HEK293 (cell line): ENCODE results near the gene ZNF783.

ENCODE experiments used
- BCL11B ChIP-seq: fragments of 450-650 bp; formaldehyde crosslinking; IDR thresholded peaks from 2 replicates; pipeline ENCODE4 v1.5.1; 2016; ENCODE audit warnings: low read depth, missing biosample characterization, missing genetic modification characterization
- OVOL3 ChIP-seq: fragments of 450-650 bp; formaldehyde crosslinking; IDR thresholded peaks from 2 replicates; pipeline ENCODE4 v1.5.1; 2016; ENCODE audit warnings: missing biosample characterization, missing genetic modification characterization
- REPIN1 ChIP-seq: fragments of 450-650 bp; formaldehyde crosslinking; IDR thresholded peaks from 2 replicates; pipeline ENCODE4 v1.5.1; 2017; ENCODE audit warnings: missing biosample characterization, missing genetic modification characterization, low read depth
- SALL2 ChIP-seq: fragments of 450-650 bp; formaldehyde crosslinking; IDR thresholded peaks from 2 replicates; pipeline ENCODE4 v1.5.0; 2017; ENCODE audit warnings: missing biosample characterization, mild to moderate bottlenecking, missing genetic modification characterization, borderline replicate concordance
- SP3 ChIP-seq: fragments of 450-650 bp; formaldehyde crosslinking; IDR thresholded peaks from 2 replicates; pipeline ENCODE4 v1.5.1; 2016; ENCODE audit warnings: missing biosample characterization, missing genetic modification characterization
- TRIM28 ChIP-seq: IDR thresholded peaks from 2 replicates; pipeline ENCODE4 v1.6.1; 2011; ENCODE audit warnings: low read length, control low read depth, borderline replicate concordance
- WT1 ChIP-seq: fragments of 450-650 bp; formaldehyde crosslinking; IDR thresholded peaks from 2 replicates; pipeline ENCODE4 v1.5.1; 2016; ENCODE audit warnings: missing biosample characterization, missing genetic modification characterization
- ZBTB48 ChIP-seq: fragments of 450-650 bp; formaldehyde crosslinking; IDR thresholded peaks from 2 replicates; pipeline ENCODE4 v1.5.1; 2016; ENCODE audit warnings: missing biosample characterization, missing genetic modification characterization
- ZNF184 ChIP-seq: fragments of 450-650 bp; IDR thresholded peaks from 2 replicates; pipeline ENCODE4 v1.5.1; 2018; ENCODE audit warnings: missing biosample characterization, mild to moderate bottlenecking, missing genetic modification characterization
- ZNF416 ChIP-seq: fragments of 450-650 bp; formaldehyde crosslinking; IDR thresholded peaks from 2 replicates; pipeline ENCODE4 v1.5.1; 2016; ENCODE audit warnings: missing biosample characterization, missing genetic modification characterization
- ZNF510 ChIP-seq: fragments of 450-650 bp; formaldehyde crosslinking; IDR thresholded peaks from 2 replicates; pipeline ENCODE4 v1.5.1; 2018; ENCODE audit warnings: mild to moderate bottlenecking, missing genetic modification characterization, missing biosample characterization; ENCODE audit not compliant: insufficient replicate concordance
- ZNF560 ChIP-seq: fragments of 450-650 bp; formaldehyde crosslinking; IDR thresholded peaks from 2 replicates; pipeline ENCODE4 v1.5.1; 2017; ENCODE audit warnings: missing biosample characterization, missing genetic modification characterization, borderline replicate concordance
- ZNF561 ChIP-seq: fragments of 450-650 bp; IDR thresholded peaks from 2 replicates; pipeline ENCODE4 v1.5.1; 2018; ENCODE audit warnings: missing biosample characterization, missing genetic modification characterization, borderline replicate concordance
- ZNF571 ChIP-seq: fragments of 450-650 bp; formaldehyde crosslinking; IDR thresholded peaks from 2 replicates; pipeline ENCODE4 v1.5.0; 2017; ENCODE audit warnings: missing biosample characterization, missing genetic modification characterization
- ZNF623 ChIP-seq: fragments of 450-650 bp; formaldehyde crosslinking; IDR thresholded peaks from 2 replicates; pipeline ENCODE4 v1.5.1; 2016; ENCODE audit warnings: missing biosample characterization, missing genetic modification characterization
- ZNF837 ChIP-seq: fragments of 450-650 bp; formaldehyde crosslinking; IDR thresholded peaks from 2 replicates; pipeline ENCODE4 v1.5.1; 2016; ENCODE audit warnings: missing biosample characterization, missing genetic modification characterization
- ZSCAN23 ChIP-seq: fragments of 450-650 bp; formaldehyde crosslinking; IDR thresholded peaks from 2 replicates; pipeline ENCODE4 v1.5.1; 2016; ENCODE audit warnings: missing biosample characterization, missing genetic modification characterization
- TF ChIP-seq, protein P1 (sequence below): fragments of 450-650 bp; formaldehyde crosslinking; IDR thresholded peaks from 2 replicates; pipeline ENCODE4 v1.5.1; 2017; ENCODE audit warnings: missing biosample characterization, missing genetic modification characterization
- TF ChIP-seq, protein P2 (sequence below): fragments of 450-650 bp; formaldehyde crosslinking; IDR thresholded peaks from 2 replicates; pipeline ENCODE4 v1.5.1; 2016; ENCODE audit warnings: missing biosample characterization, missing genetic modification characterization, low read depth
- TF ChIP-seq, protein P3 (sequence below): fragments of 450-650 bp; formaldehyde crosslinking; IDR thresholded peaks from 2 replicates; pipeline ENCODE4 v1.5.1; 2017; ENCODE audit warnings: missing biosample characterization, missing genetic modification characterization
- TF ChIP-seq, protein P4 (sequence below): fragments of 450-650 bp; formaldehyde crosslinking; optimal IDR thresholded peaks from 2 replicates; pipeline ENCODE3; 2016; ENCODE audit warnings: missing biosample characterization, mild to moderate bottlenecking, missing genetic modification characterization
- TF ChIP-seq, protein P5 (sequence below): fragments of 450-650 bp; formaldehyde crosslinking; IDR thresholded peaks from 2 replicates; pipeline ENCODE4 v1.5.1; 2016; ENCODE audit warnings: missing biosample characterization, missing genetic modification characterization, borderline replicate concordance
- TF ChIP-seq, protein P6 (sequence below): fragments of 450-650 bp; formaldehyde crosslinking; IDR thresholded peaks from 2 replicates; pipeline ENCODE4 v1.5.1; 2016; ENCODE audit warnings: missing biosample characterization, missing genetic modification characterization
- TF ChIP-seq, protein P7 (sequence below): fragments of 450-650 bp; formaldehyde crosslinking; IDR thresholded peaks from 2 replicates; pipeline ENCODE4 v1.5.1; 2016; ENCODE audit warnings: missing biosample characterization, missing genetic modification characterization
- TF ChIP-seq, protein P8 (sequence below): IDR thresholded peaks from 2 replicates; pipeline ENCODE4 v1.6.1; 2011; ENCODE audit warnings: mild to moderate bottlenecking, low read depth, low read length, borderline replicate concordance

ZNF783 gene

DNA sequence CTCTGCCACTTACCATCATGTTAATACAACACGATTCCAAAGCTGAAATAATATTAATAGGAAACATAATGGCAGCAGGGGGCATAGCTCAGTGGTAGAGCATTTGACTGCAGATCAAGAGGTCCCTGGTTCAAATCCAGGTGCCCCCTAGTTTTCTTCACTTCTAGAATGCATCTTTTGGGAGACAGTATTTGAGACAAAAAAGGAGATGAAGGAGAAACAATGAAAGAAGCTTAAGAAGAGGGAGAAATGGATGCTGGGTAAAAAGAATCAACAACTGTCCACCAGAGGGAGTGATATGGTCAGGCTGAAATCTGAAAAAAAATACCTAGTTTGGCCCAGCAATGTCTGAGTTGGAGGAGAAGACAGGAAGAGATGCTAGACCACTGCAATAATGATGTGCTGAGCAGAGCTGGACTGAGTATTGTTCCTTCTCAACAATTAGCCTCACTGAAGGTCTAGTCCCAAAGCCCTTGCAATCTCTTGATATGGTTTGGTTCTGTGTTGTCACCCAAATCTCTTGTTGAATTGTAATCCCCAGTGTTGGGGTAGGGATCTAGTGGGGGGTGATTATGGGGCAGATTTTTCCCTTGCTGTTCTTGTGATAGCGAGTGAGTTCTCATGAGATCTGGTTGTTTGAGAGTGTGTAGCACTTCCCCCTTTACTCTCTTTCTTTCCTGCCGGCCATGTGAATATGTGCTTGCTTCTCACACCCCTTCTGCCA is 48.3 kb downstream of the ZNF783 start (continued):
- TF ChIP-seq ZNF184 (tag by site-specific recombination) (0 out of 2 replicates have a peak, but pooled peaks have one; percentile 8), ZSCAN23 (no peak), OVOL3 (tag by site-specific recombination) (no peak), WT1 (tag by site-specific recombination) (no peak), ZNF561 (tag by site-specific recombination) (no peak), ZNF560 (tag by site-specific recombination) (no peak), SP3 (tag by site-specific recombination) (peak; percentile 23; the same call in 1 of the 2 replicates), ZNF571 (tag by site-specific recombination) (no peak), TRIM28 (peak; percentile 81), ZBTB48 (no peak), SALL2 (tag by site-specific recombination) (no peak), ZNF837 (no peak), ZNF623 (tag by site-specific recombination) (no peak), ZNF510 (no peak), ZNF416 (tag by site-specific recombination) (no peak), REPIN1 (tag by site-specific recombination) (0 out of 2 replicates have a peak, but pooled peaks have one; percentile 24), BCL11B (tag by site-specific recombination) (no peak)
- TF ChIP-seq, protein P1, sequence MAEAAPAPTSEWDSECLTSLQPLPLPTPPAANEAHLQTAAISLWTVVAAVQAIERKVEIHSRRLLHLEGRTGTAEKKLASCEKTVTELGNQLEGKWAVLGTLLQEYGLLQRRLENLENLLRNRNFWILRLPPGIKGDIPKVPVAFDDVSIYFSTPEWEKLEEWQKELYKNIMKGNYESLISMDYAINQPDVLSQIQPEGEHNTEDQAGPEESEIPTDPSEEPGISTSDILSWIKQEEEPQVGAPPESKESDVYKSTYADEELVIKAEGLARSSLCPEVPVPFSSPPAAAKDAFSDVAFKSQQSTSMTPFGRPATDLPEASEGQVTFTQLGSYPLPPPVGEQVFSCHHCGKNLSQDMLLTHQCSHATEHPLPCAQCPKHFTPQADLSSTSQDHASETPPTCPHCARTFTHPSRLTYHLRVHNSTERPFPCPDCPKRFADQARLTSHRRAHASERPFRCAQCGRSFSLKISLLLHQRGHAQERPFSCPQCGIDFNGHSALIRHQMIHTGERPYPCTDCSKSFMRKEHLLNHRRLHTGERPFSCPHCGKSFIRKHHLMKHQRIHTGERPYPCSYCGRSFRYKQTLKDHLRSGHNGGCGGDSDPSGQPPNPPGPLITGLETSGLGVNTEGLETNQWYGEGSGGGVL (tag by site-specific recombination): peak; percentile 25
- TF ChIP-seq, protein P2, sequence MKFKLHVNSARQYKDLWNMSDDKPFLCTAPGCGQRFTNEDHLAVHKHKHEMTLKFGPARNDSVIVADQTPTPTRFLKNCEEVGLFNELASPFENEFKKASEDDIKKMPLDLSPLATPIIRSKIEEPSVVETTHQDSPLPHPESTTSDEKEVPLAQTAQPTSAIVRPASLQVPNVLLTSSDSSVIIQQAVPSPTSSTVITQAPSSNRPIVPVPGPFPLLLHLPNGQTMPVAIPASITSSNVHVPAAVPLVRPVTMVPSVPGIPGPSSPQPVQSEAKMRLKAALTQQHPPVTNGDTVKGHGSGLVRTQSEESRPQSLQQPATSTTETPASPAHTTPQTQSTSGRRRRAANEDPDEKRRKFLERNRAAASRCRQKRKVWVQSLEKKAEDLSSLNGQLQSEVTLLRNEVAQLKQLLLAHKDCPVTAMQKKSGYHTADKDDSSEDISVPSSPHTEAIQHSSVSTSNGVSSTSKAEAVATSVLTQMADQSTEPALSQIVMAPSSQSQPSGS: no peak
- TF ChIP-seq, protein P3, sequence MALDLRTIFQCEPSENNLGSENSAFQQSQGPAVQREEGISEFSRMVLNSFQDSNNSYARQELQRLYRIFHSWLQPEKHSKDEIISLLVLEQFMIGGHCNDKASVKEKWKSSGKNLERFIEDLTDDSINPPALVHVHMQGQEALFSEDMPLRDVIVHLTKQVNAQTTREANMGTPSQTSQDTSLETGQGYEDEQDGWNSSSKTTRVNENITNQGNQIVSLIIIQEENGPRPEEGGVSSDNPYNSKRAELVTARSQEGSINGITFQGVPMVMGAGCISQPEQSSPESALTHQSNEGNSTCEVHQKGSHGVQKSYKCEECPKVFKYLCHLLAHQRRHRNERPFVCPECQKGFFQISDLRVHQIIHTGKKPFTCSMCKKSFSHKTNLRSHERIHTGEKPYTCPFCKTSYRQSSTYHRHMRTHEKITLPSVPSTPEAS (tag by site-specific recombination): no peak
- TF ChIP-seq, protein P4, sequence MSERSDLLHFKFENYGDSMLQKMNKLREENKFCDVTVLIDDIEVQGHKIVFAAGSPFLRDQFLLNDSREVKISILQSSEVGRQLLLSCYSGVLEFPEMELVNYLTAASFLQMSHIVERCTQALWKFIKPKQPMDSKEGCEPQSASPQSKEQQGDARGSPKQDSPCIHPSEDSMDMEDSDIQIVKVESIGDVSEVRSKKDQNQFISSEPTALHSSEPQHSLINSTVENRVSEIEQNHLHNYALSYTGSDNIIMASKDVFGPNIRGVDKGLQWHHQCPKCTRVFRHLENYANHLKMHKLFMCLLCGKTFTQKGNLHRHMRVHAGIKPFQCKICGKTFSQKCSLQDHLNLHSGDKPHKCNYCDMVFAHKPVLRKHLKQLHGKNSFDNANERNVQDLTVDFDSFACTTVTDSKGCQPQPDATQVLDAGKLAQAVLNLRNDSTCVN: no peak
- TF ChIP-seq, protein P5, sequence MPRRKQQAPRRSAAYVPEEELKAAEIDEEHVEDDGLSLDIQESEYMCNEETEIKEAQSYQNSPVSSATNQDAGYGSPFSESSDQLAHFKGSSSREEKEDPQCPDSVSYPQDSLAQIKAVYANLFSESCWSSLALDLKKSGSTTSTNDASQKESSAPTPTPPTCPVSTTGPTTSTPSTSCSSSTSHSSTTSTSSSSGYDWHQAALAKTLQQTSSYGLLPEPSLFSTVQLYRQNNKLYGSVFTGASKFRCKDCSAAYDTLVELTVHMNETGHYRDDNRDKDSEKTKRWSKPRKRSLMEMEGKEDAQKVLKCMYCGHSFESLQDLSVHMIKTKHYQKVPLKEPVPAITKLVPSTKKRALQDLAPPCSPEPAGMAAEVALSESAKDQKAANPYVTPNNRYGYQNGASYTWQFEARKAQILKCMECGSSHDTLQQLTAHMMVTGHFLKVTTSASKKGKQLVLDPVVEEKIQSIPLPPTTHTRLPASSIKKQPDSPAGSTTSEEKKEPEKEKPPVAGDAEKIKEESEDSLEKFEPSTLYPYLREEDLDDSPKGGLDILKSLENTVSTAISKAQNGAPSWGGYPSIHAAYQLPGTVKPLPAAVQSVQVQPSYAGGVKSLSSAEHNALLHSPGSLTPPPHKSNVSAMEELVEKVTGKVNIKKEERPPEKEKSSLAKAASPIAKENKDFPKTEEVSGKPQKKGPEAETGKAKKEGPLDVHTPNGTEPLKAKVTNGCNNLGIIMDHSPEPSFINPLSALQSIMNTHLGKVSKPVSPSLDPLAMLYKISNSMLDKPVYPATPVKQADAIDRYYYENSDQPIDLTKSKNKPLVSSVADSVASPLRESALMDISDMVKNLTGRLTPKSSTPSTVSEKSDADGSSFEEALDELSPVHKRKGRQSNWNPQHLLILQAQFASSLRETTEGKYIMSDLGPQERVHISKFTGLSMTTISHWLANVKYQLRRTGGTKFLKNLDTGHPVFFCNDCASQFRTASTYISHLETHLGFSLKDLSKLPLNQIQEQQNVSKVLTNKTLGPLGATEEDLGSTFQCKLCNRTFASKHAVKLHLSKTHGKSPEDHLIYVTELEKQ (tag by site-specific recombination): no peak
- TF ChIP-seq, protein P6, sequence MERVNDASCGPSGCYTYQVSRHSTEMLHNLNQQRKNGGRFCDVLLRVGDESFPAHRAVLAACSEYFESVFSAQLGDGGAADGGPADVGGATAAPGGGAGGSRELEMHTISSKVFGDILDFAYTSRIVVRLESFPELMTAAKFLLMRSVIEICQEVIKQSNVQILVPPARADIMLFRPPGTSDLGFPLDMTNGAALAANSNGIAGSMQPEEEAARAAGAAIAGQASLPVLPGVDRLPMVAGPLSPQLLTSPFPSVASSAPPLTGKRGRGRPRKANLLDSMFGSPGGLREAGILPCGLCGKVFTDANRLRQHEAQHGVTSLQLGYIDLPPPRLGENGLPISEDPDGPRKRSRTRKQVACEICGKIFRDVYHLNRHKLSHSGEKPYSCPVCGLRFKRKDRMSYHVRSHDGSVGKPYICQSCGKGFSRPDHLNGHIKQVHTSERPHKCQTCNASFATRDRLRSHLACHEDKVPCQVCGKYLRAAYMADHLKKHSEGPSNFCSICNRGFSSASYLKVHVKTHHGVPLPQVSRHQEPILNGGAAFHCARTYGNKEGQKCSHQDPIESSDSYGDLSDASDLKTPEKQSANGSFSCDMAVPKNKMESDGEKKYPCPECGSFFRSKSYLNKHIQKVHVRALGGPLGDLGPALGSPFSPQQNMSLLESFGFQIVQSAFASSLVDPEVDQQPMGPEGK (tag by site-specific recombination): 0 out of 2 replicates have a peak, but pooled peaks have one; percentile 35
- TF ChIP-seq, protein P7, sequence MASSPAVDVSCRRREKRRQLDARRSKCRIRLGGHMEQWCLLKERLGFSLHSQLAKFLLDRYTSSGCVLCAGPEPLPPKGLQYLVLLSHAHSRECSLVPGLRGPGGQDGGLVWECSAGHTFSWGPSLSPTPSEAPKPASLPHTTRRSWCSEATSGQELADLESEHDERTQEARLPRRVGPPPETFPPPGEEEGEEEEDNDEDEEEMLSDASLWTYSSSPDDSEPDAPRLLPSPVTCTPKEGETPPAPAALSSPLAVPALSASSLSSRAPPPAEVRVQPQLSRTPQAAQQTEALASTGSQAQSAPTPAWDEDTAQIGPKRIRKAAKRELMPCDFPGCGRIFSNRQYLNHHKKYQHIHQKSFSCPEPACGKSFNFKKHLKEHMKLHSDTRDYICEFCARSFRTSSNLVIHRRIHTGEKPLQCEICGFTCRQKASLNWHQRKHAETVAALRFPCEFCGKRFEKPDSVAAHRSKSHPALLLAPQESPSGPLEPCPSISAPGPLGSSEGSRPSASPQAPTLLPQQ: no peak
- TF ChIP-seq, protein P8, sequence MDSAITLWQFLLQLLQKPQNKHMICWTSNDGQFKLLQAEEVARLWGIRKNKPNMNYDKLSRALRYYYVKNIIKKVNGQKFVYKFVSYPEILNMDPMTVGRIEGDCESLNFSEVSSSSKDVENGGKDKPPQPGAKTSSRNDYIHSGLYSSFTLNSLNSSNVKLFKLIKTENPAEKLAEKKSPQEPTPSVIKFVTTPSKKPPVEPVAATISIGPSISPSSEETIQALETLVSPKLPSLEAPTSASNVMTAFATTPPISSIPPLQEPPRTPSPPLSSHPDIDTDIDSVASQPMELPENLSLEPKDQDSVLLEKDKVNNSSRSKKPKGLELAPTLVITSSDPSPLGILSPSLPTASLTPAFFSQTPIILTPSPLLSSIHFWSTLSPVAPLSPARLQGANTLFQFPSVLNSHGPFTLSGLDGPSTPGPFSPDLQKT: no peak
